Raji (cell line): ENCODE results near the gene GSAP.
A peak's percentile ranks its signal among the peaks of the same experiment; 100 is the strongest.

Experiments
- POLR2A ChIP-seq: IDR thresholded peaks from 2 replicates; pipeline ENCODE4 v1.6.1; 2011; ENCODE audit warnings: low read depth, low read length, control low read depth; ENCODE audit not compliant: insufficient read depth

Gene GSAP, protein sequence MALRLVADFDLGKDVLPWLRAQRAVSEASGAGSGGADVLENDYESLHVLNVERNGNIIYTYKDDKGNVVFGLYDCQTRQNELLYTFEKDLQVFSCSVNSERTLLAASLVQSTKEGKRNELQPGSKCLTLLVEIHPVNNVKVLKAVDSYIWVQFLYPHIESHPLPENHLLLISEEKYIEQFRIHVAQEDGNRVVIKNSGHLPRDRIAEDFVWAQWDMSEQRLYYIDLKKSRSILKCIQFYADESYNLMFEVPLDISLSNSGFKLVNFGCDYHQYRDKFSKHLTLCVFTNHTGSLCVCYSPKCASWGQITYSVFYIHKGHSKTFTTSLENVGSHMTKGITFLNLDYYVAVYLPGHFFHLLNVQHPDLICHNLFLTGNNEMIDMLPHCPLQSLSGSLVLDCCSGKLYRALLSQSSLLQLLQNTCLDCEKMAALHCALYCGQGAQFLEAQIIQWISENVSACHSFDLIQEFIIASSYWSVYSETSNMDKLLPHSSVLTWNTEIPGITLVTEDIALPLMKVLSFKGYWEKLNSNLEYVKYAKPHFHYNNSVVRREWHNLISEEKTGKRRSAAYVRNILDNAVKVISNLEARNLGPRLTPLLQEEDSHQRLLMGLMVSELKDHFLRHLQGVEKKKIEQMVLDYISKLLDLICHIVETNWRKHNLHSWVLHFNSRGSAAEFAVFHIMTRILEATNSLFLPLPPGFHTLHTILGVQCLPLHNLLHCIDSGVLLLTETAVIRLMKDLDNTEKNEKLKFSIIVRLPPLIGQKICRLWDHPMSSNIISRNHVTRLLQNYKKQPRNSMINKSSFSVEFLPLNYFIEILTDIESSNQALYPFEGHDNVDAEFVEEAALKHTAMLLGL

DNA sequence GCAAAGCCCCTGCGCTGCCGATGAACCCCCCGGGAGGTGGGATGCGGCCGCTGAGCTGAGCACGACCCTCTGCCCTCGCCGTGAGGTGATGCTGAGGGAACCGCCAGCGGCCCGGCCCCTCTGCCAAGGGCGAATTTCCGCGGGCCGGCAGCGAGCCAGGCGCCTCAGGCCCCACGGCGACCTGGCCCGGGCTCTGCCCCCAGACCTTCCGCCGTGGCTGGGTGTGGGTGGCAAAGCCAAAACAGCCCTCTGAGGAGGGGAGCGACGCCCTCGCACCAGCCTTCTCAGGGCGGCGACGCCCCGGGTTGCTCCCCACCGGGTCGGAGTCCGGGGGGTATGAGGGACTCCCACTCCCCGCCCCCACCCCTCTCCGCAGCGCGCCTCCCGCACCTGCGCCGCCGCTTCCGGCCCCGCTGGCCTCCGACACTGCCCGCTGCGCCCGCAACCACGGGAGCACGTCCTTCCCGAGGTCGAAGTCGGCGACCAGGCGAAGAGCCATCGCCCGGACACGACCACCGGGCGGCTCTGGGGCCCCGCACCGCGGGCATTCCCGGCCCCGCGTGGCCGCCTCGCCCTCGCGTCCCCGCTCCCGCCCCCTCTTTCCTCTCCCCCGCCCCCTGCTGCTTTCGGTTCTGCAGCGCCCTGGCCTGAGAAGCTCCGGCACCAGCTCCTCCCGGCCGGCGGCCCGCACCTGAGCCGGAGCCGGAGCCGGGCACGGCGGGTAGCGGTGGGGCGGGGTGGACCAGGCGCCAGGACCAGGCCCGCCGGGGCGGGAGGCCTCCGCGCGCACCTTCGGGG, at the start of gene GSAP:
Gene GSAP, minus strand, starts transcription at position 527 of the 798 bp plus-strand sequence. Its CDS starts 28 bp downstream, at position 499.
- TF ChIP-seq POLR2A, result peak; percentile 46

DNA sequence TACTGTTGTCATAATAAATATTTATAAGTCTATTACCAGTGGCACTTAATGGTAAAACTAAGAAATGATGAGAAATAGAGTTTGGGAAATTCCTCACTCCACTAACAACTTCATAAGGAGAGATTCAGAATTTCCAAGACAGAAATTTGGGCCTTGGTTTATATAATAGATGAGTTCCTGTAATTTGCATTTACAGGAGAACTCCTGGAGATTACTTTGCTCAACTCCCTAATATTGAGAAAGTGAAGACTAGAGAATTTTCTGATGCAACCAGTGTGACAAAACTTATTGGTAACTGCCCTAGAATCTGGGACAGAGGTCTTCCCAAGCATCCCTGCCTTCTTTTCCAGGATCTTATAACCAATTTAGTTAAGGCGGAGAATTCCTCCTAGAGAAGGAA, 49.1 kb upstream of the GSAP start:
- TF ChIP-seq POLR2A, result no peak

DNA sequence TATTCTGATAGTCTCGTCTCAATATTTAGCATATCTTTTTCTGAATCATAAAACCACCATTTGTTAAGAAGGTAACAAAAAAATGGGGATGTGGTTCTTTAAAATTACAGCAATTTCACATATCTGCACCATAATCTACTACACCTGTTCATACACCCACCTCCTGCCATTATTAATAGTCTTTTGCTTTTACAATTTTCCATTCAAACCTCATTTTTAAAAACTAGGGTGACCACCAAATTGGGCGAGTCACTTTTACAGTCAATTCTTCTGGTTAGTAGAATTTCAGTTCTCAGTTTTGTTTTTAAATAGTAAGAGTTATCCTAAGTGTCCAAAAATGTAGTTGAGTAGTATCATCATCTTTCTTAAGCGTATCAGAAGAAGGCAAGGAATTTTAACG, 48.4 kb upstream of the GSAP start:
- TF ChIP-seq POLR2A, result no peak

DNA sequence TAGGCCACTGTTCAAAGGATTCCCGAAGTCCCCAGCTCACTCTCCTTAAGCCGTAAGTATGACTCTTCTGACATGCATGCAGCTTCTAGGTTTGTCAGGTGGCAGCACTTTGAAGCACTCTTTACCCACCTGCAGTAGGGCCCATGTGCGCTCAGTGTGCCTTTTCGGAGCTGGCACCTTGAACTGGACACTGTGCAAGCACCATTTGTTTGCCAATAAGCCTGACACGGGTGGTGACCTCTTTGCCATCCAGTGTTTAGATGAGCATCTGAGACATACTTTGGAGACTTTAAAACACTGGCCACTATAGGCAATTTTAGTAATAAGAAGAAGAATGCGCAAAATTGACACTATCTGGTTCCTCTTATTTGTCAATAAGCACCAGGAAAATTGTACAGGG, 45.7 kb upstream of the GSAP start:
- TF ChIP-seq POLR2A, result no peak

DNA sequence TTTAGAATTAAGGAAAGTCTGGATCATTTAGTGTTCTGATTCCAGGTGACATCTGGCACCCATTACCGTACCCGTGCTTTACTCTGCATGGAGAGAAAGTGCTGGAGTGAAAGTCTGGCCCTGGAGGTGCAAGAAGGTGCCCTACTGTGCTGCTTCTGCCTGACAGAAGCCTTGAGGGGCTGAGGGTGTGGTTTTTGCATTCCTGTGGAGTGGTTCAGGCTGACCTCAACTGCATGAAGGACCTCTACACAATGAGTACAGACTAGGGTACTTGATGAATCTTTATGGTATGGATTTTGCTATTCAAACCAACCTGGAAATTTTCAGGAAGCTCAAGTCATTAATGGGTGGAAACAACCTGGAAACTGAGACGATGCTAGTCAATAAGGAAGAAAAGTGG, 45.1 kb upstream of the GSAP start:
- TF ChIP-seq POLR2A, result no peak

DNA sequence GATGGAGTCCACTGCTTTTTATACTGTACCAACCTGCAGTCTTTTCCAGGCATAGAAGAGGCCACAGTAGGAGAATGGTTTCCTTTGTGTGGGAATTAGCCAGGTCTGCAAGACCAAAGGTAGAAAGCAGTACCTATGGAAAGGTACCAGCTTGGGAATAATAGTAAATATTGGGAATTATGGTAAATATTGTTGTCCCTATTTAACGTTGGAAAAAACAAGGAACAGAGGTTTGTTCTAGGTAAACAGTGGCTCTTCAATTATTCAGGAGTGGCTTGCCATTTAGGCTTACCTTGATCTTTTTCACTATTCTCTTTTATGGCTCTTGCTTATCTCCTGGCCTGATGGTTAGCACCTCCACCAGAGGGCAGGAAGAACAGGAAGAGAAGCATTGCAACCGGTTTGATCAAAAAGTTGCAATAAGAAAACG, 43.9 kb upstream of the GSAP start:
- TF ChIP-seq POLR2A, result no peak

DNA sequence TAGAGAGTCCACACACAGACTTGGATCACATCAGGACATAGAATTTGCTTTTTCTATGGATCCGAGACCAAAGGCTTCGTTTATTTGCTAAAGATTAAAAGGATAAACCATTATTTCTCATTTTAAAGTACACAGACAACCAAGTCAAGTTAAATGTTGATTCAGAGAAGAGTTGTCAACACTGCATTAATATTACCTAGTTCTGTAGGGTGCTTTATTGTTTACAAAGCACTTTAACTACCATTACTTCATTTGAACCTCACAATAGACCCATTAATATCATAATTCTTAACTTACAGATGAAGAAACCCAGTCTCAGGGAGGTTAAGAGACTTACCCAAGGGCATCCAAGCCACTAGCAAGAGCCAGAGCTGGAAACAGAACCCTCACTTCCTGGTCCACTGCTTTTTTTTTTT, 43.2 kb upstream of the GSAP start:
- no peak for TF ChIP-seq POLR2A

DNA sequence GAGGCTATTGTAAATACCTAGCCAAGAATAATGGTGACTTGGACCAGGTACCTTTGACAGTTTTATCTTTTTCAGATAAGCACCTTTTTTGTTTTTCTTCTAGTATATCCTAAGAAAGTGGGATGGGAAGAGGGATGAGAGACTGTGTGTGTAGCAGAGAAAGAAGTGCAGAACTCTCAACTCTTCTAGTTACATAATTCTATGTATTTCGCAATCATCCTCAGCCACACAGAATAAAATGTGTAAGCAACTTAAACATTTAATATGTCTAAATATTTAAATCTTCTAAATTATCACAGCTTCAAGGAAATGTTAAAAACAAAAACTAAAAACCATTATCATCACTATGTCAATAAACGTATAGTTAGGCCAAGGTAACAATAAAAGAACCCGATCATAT, 42.6 kb upstream of the GSAP start:
- TF ChIP-seq POLR2A, result no peak

DNA sequence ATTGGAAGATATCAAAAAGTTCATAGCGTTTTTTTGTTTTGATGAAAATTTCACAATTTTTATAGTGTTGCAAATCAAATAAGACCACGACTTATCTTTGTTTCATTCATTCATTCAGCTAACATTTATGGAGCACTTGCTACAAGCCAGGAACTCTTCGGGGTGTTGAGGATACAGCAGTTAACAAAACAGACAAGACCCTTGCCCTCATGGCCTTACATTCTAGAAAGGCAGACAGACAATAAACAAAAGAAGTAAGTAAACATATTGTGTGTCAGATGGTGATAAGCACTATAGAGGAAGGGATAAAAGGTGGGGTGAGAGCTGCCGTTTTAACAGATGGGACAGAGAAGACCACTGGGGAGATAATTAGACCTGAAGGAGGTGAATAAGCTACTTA, 41.6 kb upstream of the GSAP start:
- TF ChIP-seq POLR2A, result no peak

DNA sequence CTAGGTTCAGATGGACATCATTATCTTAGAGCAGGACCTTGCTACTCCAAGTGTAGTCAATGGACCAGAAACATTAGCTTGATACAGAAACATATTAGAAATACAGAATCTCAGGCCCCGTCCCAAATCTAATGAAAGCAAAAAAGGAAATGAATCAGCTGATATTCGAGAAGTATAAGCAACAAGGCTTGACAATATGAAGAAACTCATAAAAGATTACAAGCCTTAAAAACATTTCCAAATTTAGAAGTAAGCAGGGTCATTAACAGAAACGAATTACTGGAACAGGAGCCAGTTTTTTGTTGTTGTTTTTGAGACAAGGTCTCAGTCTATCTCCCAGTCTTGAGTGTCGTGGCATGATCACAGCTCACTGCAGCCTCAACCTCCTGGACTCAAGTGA, 40.5 kb upstream of the GSAP start:
- TF ChIP-seq POLR2A, result no peak

DNA sequence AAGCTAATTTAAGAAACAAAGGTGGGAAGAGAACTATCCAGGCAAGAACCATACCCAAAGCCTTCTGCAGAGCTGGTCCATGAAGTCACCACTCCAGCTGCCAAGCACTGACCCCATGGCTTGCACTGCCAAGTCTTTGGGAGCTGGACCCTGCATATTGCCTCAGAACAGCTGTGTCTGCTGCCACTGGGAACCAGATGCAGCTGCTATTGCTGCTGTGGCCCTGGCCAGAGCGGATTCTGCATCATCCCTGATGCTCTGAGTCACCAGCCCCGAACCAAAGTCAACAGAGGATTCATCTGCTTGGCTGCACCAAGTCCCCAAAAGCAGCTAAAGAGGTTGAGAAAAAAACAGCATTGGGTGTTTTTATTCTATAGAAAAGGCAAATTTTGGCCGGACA, 39.2 kb upstream of the GSAP start:
- TF ChIP-seq POLR2A, result no peak

DNA sequence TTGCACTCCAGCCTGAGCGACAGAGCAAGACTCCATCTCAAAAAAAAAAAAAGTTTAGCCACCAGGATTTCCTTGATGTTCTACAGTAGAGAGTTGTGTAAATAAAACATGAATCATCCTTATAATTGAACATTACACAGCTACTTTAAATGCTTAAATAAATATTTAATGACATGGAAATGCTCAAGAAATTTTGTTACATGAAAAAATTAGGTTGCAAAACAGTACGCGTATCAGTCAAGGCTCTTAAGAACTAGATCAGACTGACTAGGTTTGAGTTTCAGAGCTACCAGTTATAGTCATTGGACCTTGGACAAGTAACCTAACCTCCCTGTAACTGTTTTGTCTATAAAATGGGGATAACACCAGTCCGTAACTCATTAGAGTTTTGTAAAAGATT, 38.7 kb upstream of the GSAP start:
- no peak for TF ChIP-seq POLR2A

DNA sequence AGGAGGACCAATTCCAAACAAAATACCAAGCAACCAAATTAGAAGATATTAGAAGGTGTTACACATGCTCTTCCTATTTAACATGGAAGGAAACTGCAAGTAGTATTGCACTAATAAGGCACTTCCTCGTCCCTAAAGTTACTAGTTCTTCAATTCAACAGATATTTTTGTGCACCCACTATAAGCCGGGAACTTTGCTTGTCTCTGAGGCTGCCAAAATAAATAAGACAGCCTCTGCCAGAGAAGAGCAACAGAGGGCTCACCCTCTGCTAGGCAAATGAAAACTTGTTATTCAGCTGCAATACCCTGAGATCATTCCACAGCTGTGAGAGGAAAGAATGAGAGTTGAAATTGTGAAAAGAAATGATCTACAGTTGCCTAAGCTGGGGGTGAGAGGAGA, 37.4 kb upstream of the GSAP start:
- no peak for TF ChIP-seq POLR2A

DNA sequence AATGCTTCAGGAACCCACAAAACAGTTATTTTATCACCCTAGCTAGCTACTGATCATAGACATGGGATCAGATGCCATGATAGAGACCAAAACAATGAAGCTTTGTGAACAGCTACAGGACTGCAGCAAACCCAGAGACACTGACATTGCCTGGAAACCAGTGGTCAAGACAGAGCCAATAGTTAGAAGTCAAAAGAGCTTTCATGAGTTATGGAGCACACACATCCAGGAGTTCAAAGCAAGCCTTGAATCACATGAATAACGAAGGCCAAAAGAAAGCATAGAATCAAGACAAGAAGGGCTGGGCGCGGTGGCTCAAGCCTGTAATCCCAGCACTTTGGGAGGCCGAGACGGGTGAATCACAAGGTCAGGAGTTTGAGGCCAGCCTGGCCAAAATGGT, 34.5 kb upstream of the GSAP start:
- TF ChIP-seq POLR2A, result no peak

DNA sequence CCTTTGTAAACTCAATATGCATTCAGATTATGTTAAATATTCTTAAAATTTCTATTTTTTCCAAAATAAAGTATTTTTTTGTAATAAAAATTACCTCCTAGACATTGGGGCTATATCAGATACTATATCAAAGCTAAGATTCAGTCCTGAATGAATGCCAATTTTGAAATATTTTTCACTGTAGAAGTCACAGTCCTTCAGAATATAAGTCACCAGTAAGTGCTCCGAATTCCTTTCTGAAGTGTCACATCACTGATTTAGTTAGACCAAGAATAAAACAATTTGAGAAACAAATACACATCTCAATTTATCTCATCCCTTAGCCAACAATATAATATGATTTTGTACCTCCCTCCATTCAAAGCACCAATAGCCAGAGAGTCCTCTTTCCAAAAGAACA, 33.9 kb upstream of the GSAP start:
- no peak for TF ChIP-seq POLR2A
